H9 (cell line): ENCODE measurements around the gene XBP1. TPM values are rescaled to one million over a fixed set of nuclear protein-coding genes. Genes with fewer than 3 reads are reported as not detected.

Source experiments
- DNase-seq: peaks from one replicate; pipeline ENCODE4 v3.0.0-alpha.2; 2017
- H2AFZ ChIP-seq: one replicate; pipeline ENCODE4 v1.6.1; 2013; ENCODE audit warnings: mild to moderate bottlenecking, low read length, control low read depth, moderate library complexity
- H2AK5ac ChIP-seq: 2 replicates; pipeline ENCODE4 v1.6.1; 2013; ENCODE audit warnings: low read length, control low read depth, mixed read lengths; ENCODE audit not compliant: insufficient read length
- H2BK120ac ChIP-seq: one replicate; pipeline ENCODE4 v1.6.1; 2013; ENCODE audit warnings: low read depth, mild to moderate bottlenecking, low read length, control low read depth, inconsistent platforms; ENCODE audit not compliant: poor library complexity, severe bottlenecking
- H2BK12ac ChIP-seq: 2 replicates; pipeline ENCODE4 v1.6.1; 2013; ENCODE audit warnings: low read length, control low read depth, mixed read lengths, low read depth; ENCODE audit not compliant: insufficient read length
- H2BK15ac ChIP-seq: 2 replicates; pipeline ENCODE4 v1.6.1; 2013; ENCODE audit warnings: low read depth, low read length, control low read depth
- H2BK20ac ChIP-seq: one replicate; pipeline ENCODE4 v1.6.1; 2013; ENCODE audit warnings: low read depth, mild to moderate bottlenecking, low read length, control low read depth, inconsistent platforms; ENCODE audit not compliant: poor library complexity, severe bottlenecking
- H2BK5ac ChIP-seq: 2 replicates; pipeline ENCODE4 v1.6.1; 2013; ENCODE audit warnings: low read length, control low read depth, mixed read lengths; ENCODE audit not compliant: insufficient read length
- H3K14ac ChIP-seq: 2 replicates; pipeline ENCODE4 v1.6.1; 2013; ENCODE audit warnings: low read length, control low read depth; ENCODE audit not compliant: insufficient read depth
- H3K18ac ChIP-seq: 2 replicates; pipeline ENCODE4 v1.6.1; 2013; ENCODE audit warnings: low read depth, mild to moderate bottlenecking, mixed read lengths, low read length, control low read depth; ENCODE audit not compliant: insufficient read length
- H3K23ac ChIP-seq: 2 replicates; pipeline ENCODE4 v1.6.1; 2013; ENCODE audit warnings: low read length, control low read depth, mixed read lengths, low read depth; ENCODE audit not compliant: insufficient read length
- H3K23me2 ChIP-seq: 2 replicates; pipeline ENCODE4 v1.6.1; 2013; ENCODE audit warnings: low read depth, mild to moderate bottlenecking, mixed read lengths, low read length, control low read depth; ENCODE audit not compliant: insufficient read length, poor library complexity, severe bottlenecking
- H3K27ac ChIP-seq: 2 replicates; pipeline ENCODE4 v1.5.1; 2013; ENCODE audit warnings: low read length, control low read depth, mixed read lengths, low read depth; ENCODE audit not compliant: insufficient read length
- H3K27me3 ChIP-seq: 2 replicates; pipeline ENCODE4 v1.6.1; 2013; ENCODE audit warnings: low read length, control low read depth, inconsistent platforms; ENCODE audit not compliant: insufficient read depth
- H3K4ac ChIP-seq: 2 replicates; pipeline ENCODE4 v1.6.1; 2013; ENCODE audit warnings: low read depth, mild to moderate bottlenecking, control low read depth, inconsistent platforms, low read length, moderate library complexity
- H3K4me1 ChIP-seq: 2 replicates; pipeline ENCODE4 v1.6.1; 2013; ENCODE audit warnings: low read length, control low read depth, inconsistent platforms; ENCODE audit not compliant: insufficient read depth
- H3K4me2 ChIP-seq: 2 replicates; pipeline ENCODE4 v1.6.1; 2013; ENCODE audit warnings: low read length, control low read depth, mixed read lengths; ENCODE audit not compliant: insufficient read length, insufficient read depth
- H3K56ac ChIP-seq: 2 replicates; pipeline ENCODE4 v1.6.1; 2013; ENCODE audit warnings: low read depth, mild to moderate bottlenecking, mixed read lengths, low read length, control low read depth; ENCODE audit not compliant: insufficient read length
- H3K79me1 ChIP-seq: 2 replicates; pipeline ENCODE4 v1.6.1; 2013; ENCODE audit warnings: low read depth, mild to moderate bottlenecking, moderate library complexity, low read length, control low read depth, inconsistent platforms; ENCODE audit not compliant: insufficient read depth, poor library complexity, severe bottlenecking
- H3K79me2 ChIP-seq: 2 replicates; pipeline ENCODE4 v1.6.1; 2013; ENCODE audit warnings: low read length, control low read depth, inconsistent platforms; ENCODE audit not compliant: insufficient read depth
- H3K9ac ChIP-seq: 2 replicates; pipeline ENCODE4 v1.6.1; 2013; ENCODE audit warnings: low read length, control low read depth, mixed read lengths; ENCODE audit not compliant: insufficient read length; ENCODE audit errors: extremely low read depth
- H3K9me3 ChIP-seq: one replicate; pipeline ENCODE4 v1.6.1; 2013; ENCODE audit warnings: low read depth, low read length, inconsistent platforms; ENCODE audit not compliant: control insufficient read depth
- H3T11ph ChIP-seq: one replicate; pipeline ENCODE4 v1.6.1; 2013; ENCODE audit warnings: mild to moderate bottlenecking, low read length, control low read depth, inconsistent platforms
- H4K20me1 ChIP-seq: one replicate; pipeline ENCODE4 v1.6.1; 2013; ENCODE audit not compliant: control insufficient read depth, insufficient read length, insufficient read depth
- H4K5ac ChIP-seq: 2 replicates; pipeline ENCODE4 v1.6.1; 2013; ENCODE audit warnings: low read depth, mild to moderate bottlenecking, mixed read lengths, low read length, control low read depth; ENCODE audit not compliant: insufficient read length
- H4K8ac ChIP-seq: replicated peaks from 2 replicates; pipeline ENCODE4 v1.6.1; 2013; ENCODE audit warnings: low read length, control low read depth, mixed read lengths, low read depth; ENCODE audit not compliant: insufficient read length
- H4K91ac ChIP-seq: 2 replicates; pipeline ENCODE4 v1.6.1; 2013; ENCODE audit warnings: low read depth, mild to moderate bottlenecking, moderate library complexity, mixed read lengths, low read length, control low read depth; ENCODE audit not compliant: insufficient read length
- H3K27ac Mint-ChIP-seq, 3 experiments: 2 replicates in 2 of 3; 3 replicates in 1 of 3; pipeline ENCODE4 v1.8.0; 2020 to 2021; ENCODE audit warnings: mixed read lengths in 3 of 3, mild to moderate bottlenecking in 1 of 3, moderate library complexity in 1 of 3
- H3K27me3 Mint-ChIP-seq: 2 replicates; pipeline ENCODE4 v1.8.0; 2021; ENCODE audit warnings: low read depth, mild to moderate bottlenecking, moderate library complexity, mixed read lengths
- H3K36me3 Mint-ChIP-seq, 3 experiments: 2 replicates in 2 of 3; 3 replicates in 1 of 3; pipeline ENCODE4 v1.8.0; 2020 to 2021; ENCODE audit warnings: low read depth in 3 of 3, mixed read lengths in 3 of 3; ENCODE audit not compliant: insufficient read depth in 1 of 3
- H3K4me1 Mint-ChIP-seq, 2 experiments: 2 replicates each; pipeline ENCODE4 v1.8.0; 2020; ENCODE audit warnings: mixed read lengths in 2 of 2
- H3K4me3 Mint-ChIP-seq, 2 experiments: 2 replicates in 1 of 2; 3 replicates in 1 of 2; pipeline ENCODE4 v1.8.0; 2020 to 2021; ENCODE audit warnings: mild to moderate bottlenecking in 2 of 2, mixed read lengths in 2 of 2, moderate library complexity in 1 of 2
- H3K9me3 Mint-ChIP-seq, 2 experiments: 2 replicates in 1 of 2; 3 replicates in 1 of 2; pipeline ENCODE4 v1.8.0; 2020; ENCODE audit warnings: mild to moderate bottlenecking in 2 of 2, mixed read lengths in 2 of 2, moderate library complexity in 1 of 2
- CTCF ChIP-seq: fragments of 200-600 bp; sonication (generic); conservative IDR thresholded peaks from 3 replicates; pipeline ENCODE4 v1.8.0; 2021; ENCODE audit warnings: antibody characterized with exemption, mild to moderate bottlenecking
- WGBS: extraction: QIAGEN DNeasy Blood & Tissue Kit; methylation state at CpG from one replicate; pipeline ENCODE4 v1.1.7; 2013; ENCODE audit warnings: missing lambda C conversion rate, low lambda C conversion rate, mixed read lengths; ENCODE audit not compliant: insufficient read length; ENCODE audit errors: extremely low coverage; 5-methylcytosine and 5-hydroxymethylcytosine counted together
- total RNA-seq: library from RNA; stranded (reverse); gene quantifications from 2 replicates; pipeline ENCODE4 v1.2.1, GENCODE V29; 2021

The XBP1 gene
- total RNA-seq, 1 experiment from 2014 or later: 114 TPM

DNA sequence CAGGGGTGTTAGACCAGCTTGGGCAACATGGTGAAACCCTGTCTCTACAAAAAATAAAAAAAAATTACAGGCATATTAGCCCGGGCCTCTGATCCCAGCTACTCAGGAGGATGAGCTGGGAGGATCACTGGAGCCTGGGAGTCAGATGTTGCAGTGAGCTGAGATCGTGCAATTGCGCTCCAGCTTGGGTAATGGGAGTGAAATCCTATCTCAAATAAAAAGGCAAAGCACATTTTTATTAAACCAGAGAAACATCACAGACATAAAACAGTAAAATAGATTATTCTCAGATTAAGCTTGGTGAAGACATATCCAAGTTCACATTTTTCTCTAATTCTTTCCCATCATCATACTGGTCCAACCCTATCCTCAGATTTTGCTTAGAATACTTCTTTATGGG is 30.1 kb upstream of the XBP1 start:
- Histone ChIP-seq H2AK5ac (no peak overlapping the region), H4K5ac (no peak overlapping the region), H2BK5ac (no peak overlapping the region), H3K9me3 (no peaks in the 10 kb centered on the region), H3K4ac (no peak overlapping the region), H2BK120ac (no peak overlapping the region), H3K79me1 (no peaks in the 10 kb centered on the region), H3K27ac (no peak overlapping the region), H3K4me2 (no peak overlapping the region), H4K20me1 (no peaks in the 10 kb centered on the region), H2BK20ac (no peak overlapping the region), H4K91ac (no peak overlapping the region), H4K8ac (no peak overlapping the region), H2BK12ac (no peak overlapping the region), H3K14ac (no peak overlapping the region), H2AFZ (no peak overlapping the region), H3K4me1 (no peaks in the 10 kb centered on the region), H3K18ac (no peak overlapping the region), H3K9ac (no peak overlapping the region), H3K79me2 (no peaks in the 10 kb centered on the region), H2BK15ac (no peak overlapping the region), H3K56ac (no peak overlapping the region), H3K23ac (no peak overlapping the region), H3K27me3 (no peaks in the 10 kb centered on the region), H3T11ph (no peak overlapping the region), H3K23me2 (no peaks in the 10 kb centered on the region)
- Mint-ChIP-seq H3K4me3 (no peak overlapping the region), H3K27ac (no peak overlapping the region), H3K9me3 (no peaks in the 10 kb centered on the region), H3K4me1 (peaks cover 2 to 6% of the 10 kb centered on the region in 2 experiments; a peak in 3 of 4 replicates), H3K27me3 (no peaks in the 10 kb centered on the region), H3K36me3 (peaks cover 0 to 7% (median 0%) of the 10 kb centered on the region in 3 experiments; a peak in 2 of 7 replicates)
- WGBS: no CpG with 5 or more reads among the region's 3 CpGs
- no peak for DNase-seq
- TF ChIP-seq CTCF: no peak
